GM12878 (cell line): ENCODE data around the gene ARHGAP26. TPM values are rescaled to one million over a fixed set of nuclear protein-coding genes. Genes with fewer than 3 reads are reported as not detected.

ENCODE experiments used
- ATAC-seq: fragments of 200-7000 bp; cut with Tn5 transposase; 3 replicates; pipeline ENCODE4 v1.9.1; 2020; ENCODE audit warnings: mild to moderate bottlenecking, moderate library complexity
- BruUV-seq: library from RNA; stranded (reverse); fragments of 400-500 nt; replicated peaks from 2 replicates; lab custom pipeline; 2021; lab: Mats Ljungman, UMichigan
- CTCF ChIA-PET: fragments of 300-600 bp; sonication (Branson Sonifier 250); formaldehyde crosslinking; extraction: SDS; loops from one replicate; lab custom pipeline; 2021; ENCODE audit warnings: inconsistent platforms; lab: Yijun Ruan, JAX
- POLR2A ChIA-PET: fragments of 350-600 bp; formaldehyde crosslinking; extraction: SDS; loops from one replicate; lab custom pipeline; 2021; ENCODE audit warnings: inconsistent platforms; lab: Charles Lee
- RAD21 ChIA-PET: fragments of 300-600 bp; sonication (Branson Sonifier 250); formaldehyde crosslinking; loops from one replicate; lab custom pipeline; 2023; ENCODE audit warnings: antibody characterized with exemption; ENCODE audit not compliant: unreplicated experiment; lab: Charles Lee
- SMC1A ChIA-PET: fragments of 300-600 bp; sonication (Branson Sonifier 250); formaldehyde crosslinking; loops from one replicate; lab custom pipeline; 2023; ENCODE audit not compliant: unreplicated experiment, uncharacterized antibody; lab: Charles Lee
- DNase-seq: peaks from one replicate; pipeline ENCODE4 v3.0.0-alpha.2; 2011; ENCODE audit warnings: low read depth, low spot score
- FAIRE-seq: peaks from 3 replicates; lab custom pipeline; 2011; peaks lifted over from hg19 to GRCh38; lab: Jason Lieb, UNC
- H2AFZ ChIP-seq: 2 replicates; pipeline ENCODE4 v1.6.0; 2011; ENCODE audit warnings: low read depth, low read length, control low read depth; ENCODE audit not compliant: control insufficient read depth
- H3K27ac ChIP-seq: 2 replicates; pipeline ENCODE4 v1.5.1; 2011; ENCODE audit warnings: control low read depth; ENCODE audit not compliant: control insufficient read depth, insufficient read depth
- H3K27me3 ChIP-seq, 2 experiments: replicated peaks in 1 of 2; 2 replicates each; pipeline versions ENCODE4 v1.6.0 to v1.6.1; 2011; ENCODE audit warnings: low read length in 1 of 2; ENCODE audit not compliant: control insufficient read depth in 2 of 2, insufficient read depth in 2 of 2
- H3K36me3 ChIP-seq, 2 experiments: 2 replicates each; pipeline ENCODE4 v1.5.1; 2011; ENCODE audit warnings: low read length in 1 of 2; ENCODE audit not compliant: control insufficient read depth in 2 of 2, insufficient read depth in 2 of 2
- H3K4me1 ChIP-seq: 2 replicates; pipeline ENCODE4 v1.6.1; 2011; ENCODE audit warnings: mild to moderate bottlenecking, low read length, moderate library complexity, mixed read lengths; ENCODE audit not compliant: control insufficient read depth, insufficient read depth
- H3K4me2 ChIP-seq: 2 replicates; pipeline ENCODE4 v1.6.0; 2011; ENCODE audit warnings: control low read depth; ENCODE audit not compliant: control insufficient read depth, insufficient read depth
- H3K4me3 ChIP-seq: fragments of 200-600 bp; sonication (generic); 2 replicates; pipeline ENCODE4 v1.5.1; 2016
- H3K79me2 ChIP-seq: 2 replicates; pipeline ENCODE4 v1.6.0; 2011; ENCODE audit warnings: low read length; ENCODE audit not compliant: control insufficient read depth, insufficient read depth
- H3K9ac ChIP-seq: 2 replicates; pipeline ENCODE4 v1.8.0; 2011; ENCODE audit warnings: low read length, control low read depth, mixed read lengths; ENCODE audit not compliant: control insufficient read depth, insufficient read depth
- H3K9me3 ChIP-seq: replicated peaks from 3 replicates; pipeline ENCODE4 v1.5.1; 2011; ENCODE audit warnings: mild to moderate bottlenecking, low read length; ENCODE audit not compliant: control insufficient read depth, insufficient read depth
- H4K20me1 ChIP-seq: 2 replicates; pipeline ENCODE4 v1.6.0; 2011; ENCODE audit not compliant: control insufficient read depth, insufficient read depth
- BMI1 ChIP-seq: fragments of 450-650 bp; IDR thresholded peaks from 2 replicates; pipeline ENCODE4 v1.6.1; 2016; ENCODE audit warnings: mild to moderate bottlenecking, moderate library complexity, borderline replicate concordance
- EGR1 ChIP-seq, 2 experiments: IDR thresholded peaks; 1 replicate in 1 of 2; 2 replicates in 1 of 2; pipeline ENCODE4 v1.6.1; 2011 to 2012; ENCODE audit warnings: low read depth in 2 of 2, low read length in 2 of 2, borderline replicate concordance in 1 of 2, mild to moderate bottlenecking in 1 of 2, moderate library complexity in 1 of 2
- EP300 ChIP-seq, 2 experiments: fragments of 150-350 bp in 1 of 2; IDR thresholded peaks; 2 replicates each; pipeline ENCODE4 v1.6.1; 2011 to 2012; ENCODE audit warnings: low read depth in 2 of 2, low read length in 2 of 2, borderline replicate concordance in 1 of 2, improper control_type of control experiment in 1 of 2, inconsistent platforms in 1 of 2; ENCODE audit not compliant: control insufficient read depth in 1 of 2
- ESRRA ChIP-seq: IDR thresholded peaks from 2 replicates; pipeline ENCODE4 v1.6.1; 2012; ENCODE audit warnings: mild to moderate bottlenecking, low read length, improper control_type of control experiment
- GABPA ChIP-seq: IDR thresholded peaks from 2 replicates; pipeline ENCODE4 v1.6.1; 2014; ENCODE audit warnings: antibody characterized with exemption, low read depth, mild to moderate bottlenecking, inconsistent platforms
- NR2C2 ChIP-seq: IDR thresholded peaks from 2 replicates; pipeline ENCODE4 v1.6.1; 2011; ENCODE audit warnings: borderline replicate concordance, low read depth; ENCODE audit not compliant: control insufficient read depth, insufficient read length
- SMAD1 ChIP-seq: fragments of 450-650 bp; IDR thresholded peaks from 2 replicates; pipeline ENCODE4 v1.6.1; 2018; ENCODE audit warnings: mild to moderate bottlenecking, low read depth; ENCODE audit not compliant: partially characterized antibody
- SMC3 ChIP-seq: IDR thresholded peaks from 2 replicates; pipeline ENCODE4 v1.6.1; 2011; ENCODE audit warnings: low read length, improper control_type of control experiment, borderline replicate concordance
- WGBS: methylation state at CpG from one replicate; pipeline ENCODE4 v1.1.6; 2016; ENCODE audit warnings: low lambda C conversion rate; ENCODE audit not compliant: insufficient replicate concordance, insufficient coverage; ENCODE audit errors: missing lambda C conversion rate; 5-methylcytosine and 5-hydroxymethylcytosine counted together
- in situ Hi-C: fragments of 300-500 bp; cut with MboI; formaldehyde crosslinking; loops from 9 replicates; pipeline ENCODE4 v1.14.3; 2018; ENCODE audit warnings: mixed read lengths
- intact Hi-C: fragments of 100-400 bp; cut with micrococcal nuclease; formaldehyde crosslinking; loops from one replicate; pipeline ENCODE4 v1.14.2; 2022; ENCODE audit not compliant: unreplicated experiment
- polyA plus RNA-seq, 11 experiments: library from polyadenylated mRNA; depleted of rRNA in 4 of 11; unstranded in 6 of 11; stranded (reverse) in 5 of 11; fragments of >200 nt; fragmentation: Nextera tagmentation in 4 of 11; fragmentation: Illumina TruSeq in 1 of 11; extraction: Ambion mirVana in 4 of 11; extraction: Trizol in 1 of 11; gene quantifications; 1 replicate in 1 of 11; 2 replicates in 10 of 11; pipeline versions ENCODE4 v1.2.1 to v1.2.3, GENCODE V29; 2011 to 2016; ENCODE audit warnings: inconsistent platforms in 2 of 11, missing spikeins in 2 of 11, low read depth in 1 of 11
- total RNA-seq, 4 experiments: library from RNA; depleted of rRNA in 3 of 4; stranded (reverse); fragments of >200 nt in 3 of 4; fragmentation: Illumina TruSeq in 1 of 4; extraction: Trizol in 1 of 4; gene quantifications; 2 replicates each; pipeline versions ENCODE4 v1.2.1 to v1.2.3, GENCODE V29; 2013 to 2021
- TF ChIP-seq, protein P1 (sequence below): IDR thresholded peaks from 2 replicates; pipeline ENCODE4 v1.6.1; 2011; ENCODE audit warnings: borderline replicate concordance, low read depth, mild to moderate bottlenecking, moderate library complexity, low read length; ENCODE audit not compliant: insufficient read depth, poor library complexity, severe bottlenecking
- TF ChIP-seq, protein P2 (sequence below): fragments of 450-650 bp; IDR thresholded peaks from 2 replicates; pipeline ENCODE4 v1.6.1; 2017; ENCODE audit warnings: mild to moderate bottlenecking, moderate library complexity
- TF ChIP-seq, protein P3 (sequence below): fragments of 450-650 bp; IDR thresholded peaks from 2 replicates; pipeline ENCODE4 v1.6.1; 2017; ENCODE audit warnings: mild to moderate bottlenecking
- TF ChIP-seq, protein P4 (sequence below): IDR thresholded peaks from 2 replicates; pipeline ENCODE4 v1.6.1; 2011; ENCODE audit warnings: low read depth, mild to moderate bottlenecking, low read length, moderate library complexity, borderline replicate concordance; ENCODE audit errors: extremely low read depth

Gene ARHGAP26
- total and polyA plus RNA-seq, 10 of the 15 experiments (the other 5 are each of a cell fraction or from before 2014, with no cell fraction given) = 9.4 to 41.5 (median 19.3) TPM

DNA sequence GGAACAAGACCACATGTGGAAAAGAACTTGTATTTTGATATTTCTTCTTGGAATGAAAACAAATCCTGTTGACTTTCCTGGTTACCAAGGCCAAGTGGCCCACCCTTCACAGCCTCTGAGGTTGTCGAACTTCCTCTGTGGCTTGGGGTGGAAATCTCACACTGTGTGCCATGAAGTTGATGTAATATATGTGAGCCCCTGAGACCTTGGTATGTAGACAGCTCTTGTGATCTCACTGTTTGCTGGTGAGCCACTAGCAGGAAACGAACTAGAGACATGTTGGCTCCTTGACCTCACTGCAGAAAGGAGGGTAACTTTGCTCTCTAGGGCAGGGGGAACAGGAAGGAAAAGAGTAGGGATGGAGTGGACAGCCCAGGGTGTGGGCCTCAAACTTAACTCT is 159.4 kb downstream of the ARHGAP26 start:
- ChIA-PET SMC1A (interaction anchor here (1.6 to 1.7 kb wide), 2 partner anchors 10 to 34 kb away, joined by 3 to 4 read pairs; no protein-coding TSS in a partner anchor), RAD21 (no interaction called here)
- intact Hi-C loops = loop anchor here (10.0 kb wide), 1 partner anchor 185 kb away; no protein-coding TSS in a partner anchor
- TF ChIP-seq SMC3 (no peak), GABPA (no peak), ESRRA (no peak), BMI1 (no peak), NR2C2 (no peak), SMAD1 (no peak), EP300 (IDR thresholded peaks at IDR 0.05; ENCODE audit: borderline replicate concordance in 1 of 2, control insufficient read depth in 1 of 2, low read depth in 2 of 2, low read length in 2 of 2) (no peak), EGR1 (IDR thresholded peaks at IDR 0.05; ENCODE audit: borderline replicate concordance in 1 of 2, low read depth in 2 of 2, low read length in 2 of 2) (no peak)
- TF ChIP-seq, protein P1, sequence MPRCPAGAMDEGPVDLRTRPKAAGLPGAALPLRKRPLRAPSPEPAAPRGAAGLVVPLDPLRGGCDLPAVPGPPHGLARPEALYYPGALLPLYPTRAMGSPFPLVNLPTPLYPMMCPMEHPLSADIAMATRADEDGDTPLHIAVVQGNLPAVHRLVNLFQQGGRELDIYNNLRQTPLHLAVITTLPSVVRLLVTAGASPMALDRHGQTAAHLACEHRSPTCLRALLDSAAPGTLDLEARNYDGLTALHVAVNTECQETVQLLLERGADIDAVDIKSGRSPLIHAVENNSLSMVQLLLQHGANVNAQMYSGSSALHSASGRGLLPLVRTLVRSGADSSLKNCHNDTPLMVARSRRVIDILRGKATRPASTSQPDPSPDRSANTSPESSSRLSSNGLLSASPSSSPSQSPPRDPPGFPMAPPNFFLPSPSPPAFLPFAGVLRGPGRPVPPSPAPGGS = no peak
- TF ChIP-seq, protein P2, sequence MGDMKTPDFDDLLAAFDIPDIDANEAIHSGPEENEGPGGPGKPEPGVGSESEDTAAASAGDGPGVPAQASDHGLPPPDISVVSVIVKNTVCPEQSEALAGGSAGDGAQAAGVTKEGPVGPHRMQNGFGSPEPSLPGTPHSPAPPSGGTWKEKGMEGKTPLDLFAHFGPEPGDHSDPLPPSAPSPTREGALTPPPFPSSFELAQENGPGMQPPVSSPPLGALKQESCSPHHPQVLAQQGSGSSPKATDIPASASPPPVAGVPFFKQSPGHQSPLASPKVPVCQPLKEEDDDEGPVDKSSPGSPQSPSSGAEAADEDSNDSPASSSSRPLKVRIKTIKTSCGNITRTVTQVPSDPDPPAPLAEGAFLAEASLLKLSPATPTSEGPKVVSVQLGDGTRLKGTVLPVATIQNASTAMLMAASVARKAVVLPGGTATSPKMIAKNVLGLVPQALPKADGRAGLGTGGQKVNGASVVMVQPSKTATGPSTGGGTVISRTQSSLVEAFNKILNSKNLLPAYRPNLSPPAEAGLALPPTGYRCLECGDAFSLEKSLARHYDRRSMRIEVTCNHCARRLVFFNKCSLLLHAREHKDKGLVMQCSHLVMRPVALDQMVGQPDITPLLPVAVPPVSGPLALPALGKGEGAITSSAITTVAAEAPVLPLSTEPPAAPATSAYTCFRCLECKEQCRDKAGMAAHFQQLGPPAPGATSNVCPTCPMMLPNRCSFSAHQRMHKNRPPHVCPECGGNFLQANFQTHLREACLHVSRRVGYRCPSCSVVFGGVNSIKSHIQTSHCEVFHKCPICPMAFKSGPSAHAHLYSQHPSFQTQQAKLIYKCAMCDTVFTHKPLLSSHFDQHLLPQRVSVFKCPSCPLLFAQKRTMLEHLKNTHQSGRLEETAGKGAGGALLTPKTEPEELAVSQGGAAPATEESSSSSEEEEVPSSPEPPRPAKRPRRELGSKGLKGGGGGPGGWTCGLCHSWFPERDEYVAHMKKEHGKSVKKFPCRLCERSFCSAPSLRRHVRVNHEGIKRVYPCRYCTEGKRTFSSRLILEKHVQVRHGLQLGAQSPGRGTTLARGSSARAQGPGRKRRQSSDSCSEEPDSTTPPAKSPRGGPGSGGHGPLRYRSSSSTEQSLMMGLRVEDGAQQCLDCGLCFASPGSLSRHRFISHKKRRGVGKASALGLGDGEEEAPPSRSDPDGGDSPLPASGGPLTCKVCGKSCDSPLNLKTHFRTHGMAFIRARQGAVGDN = no peak
- TF ChIP-seq, protein P3, sequence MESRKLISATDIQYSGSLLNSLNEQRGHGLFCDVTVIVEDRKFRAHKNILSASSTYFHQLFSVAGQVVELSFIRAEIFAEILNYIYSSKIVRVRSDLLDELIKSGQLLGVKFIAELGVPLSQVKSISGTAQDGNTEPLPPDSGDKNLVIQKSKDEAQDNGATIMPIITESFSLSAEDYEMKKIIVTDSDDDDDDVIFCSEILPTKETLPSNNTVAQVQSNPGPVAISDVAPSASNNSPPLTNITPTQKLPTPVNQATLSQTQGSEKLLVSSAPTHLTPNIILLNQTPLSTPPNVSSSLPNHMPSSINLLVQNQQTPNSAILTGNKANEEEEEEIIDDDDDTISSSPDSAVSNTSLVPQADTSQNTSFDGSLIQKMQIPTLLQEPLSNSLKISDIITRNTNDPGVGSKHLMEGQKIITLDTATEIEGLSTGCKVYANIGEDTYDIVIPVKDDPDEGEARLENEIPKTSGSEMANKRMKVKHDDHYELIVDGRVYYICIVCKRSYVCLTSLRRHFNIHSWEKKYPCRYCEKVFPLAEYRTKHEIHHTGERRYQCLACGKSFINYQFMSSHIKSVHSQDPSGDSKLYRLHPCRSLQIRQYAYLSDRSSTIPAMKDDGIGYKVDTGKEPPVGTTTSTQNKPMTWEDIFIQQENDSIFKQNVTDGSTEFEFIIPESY = no peak
- TF ChIP-seq, protein P4, sequence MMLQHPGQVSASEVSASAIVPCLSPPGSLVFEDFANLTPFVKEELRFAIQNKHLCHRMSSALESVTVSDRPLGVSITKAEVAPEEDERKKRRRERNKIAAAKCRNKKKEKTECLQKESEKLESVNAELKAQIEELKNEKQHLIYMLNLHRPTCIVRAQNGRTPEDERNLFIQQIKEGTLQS = no peak

More for the DNA sequence above, 159.4 kb downstream of the ARHGAP26 start:
- Histone ChIP-seq H3K9me3 (no peaks in the 10 kb centered on the region), H4K20me1 (no peaks in the 10 kb centered on the region), H3K4me2 (no peak overlapping the region), H3K36me3 (no peaks in the 10 kb centered on the region), H3K79me2 (no peaks in the 10 kb centered on the region), H2AFZ (no peak overlapping the region), H3K4me3 (no peak overlapping the region), H3K27me3 (no peaks in the 10 kb centered on the region), H3K9ac (no peak overlapping the region), H3K27ac (no peak overlapping the region), H3K4me1 (no peaks in the 10 kb centered on the region)
- ATAC-seq (no peak), FAIRE-seq (no peak), DNase-seq (no peak)
- no TSS peak for BruUV-seq
- ChIA-PET POLR2A (no interaction called here), CTCF (no interaction called here)
- in situ Hi-C loops = loop anchor here (10.0 kb wide), 1 partner anchor 75 kb away; no protein-coding TSS in a partner anchor
- 18% methylated on average over 2 of the region's 2 CpGs for WGBS
